KOPT-K1 (cell line): ENCODE results near the gene DYNC1I1.

ENCODE experiments used
- H3K27ac ChIP-seq: fragments of 200-600 bp; sonication (generic); 2 replicates; pipeline ENCODE4 v1.5.1; 2016; ENCODE audit warnings: antibody characterized with exemption, mild to moderate bottlenecking, low read depth, low read length; ENCODE audit not compliant: poor library complexity, severe bottlenecking
- H3K36me3 ChIP-seq: fragments of 200-600 bp; sonication (generic); 2 replicates; pipeline ENCODE4 v1.5.1; 2017; ENCODE audit warnings: antibody characterized with exemption, mild to moderate bottlenecking, low read length, moderate library complexity; ENCODE audit not compliant: insufficient read depth
- H3K9me3 ChIP-seq: fragments of 200-600 bp; sonication (generic); 2 replicates; pipeline ENCODE4 v1.5.1; 2017; ENCODE audit warnings: antibody characterized with exemption, low read length, mild to moderate bottlenecking; ENCODE audit not compliant: insufficient read depth, poor library complexity, severe bottlenecking

DYNC1I1 gene

DNA sequence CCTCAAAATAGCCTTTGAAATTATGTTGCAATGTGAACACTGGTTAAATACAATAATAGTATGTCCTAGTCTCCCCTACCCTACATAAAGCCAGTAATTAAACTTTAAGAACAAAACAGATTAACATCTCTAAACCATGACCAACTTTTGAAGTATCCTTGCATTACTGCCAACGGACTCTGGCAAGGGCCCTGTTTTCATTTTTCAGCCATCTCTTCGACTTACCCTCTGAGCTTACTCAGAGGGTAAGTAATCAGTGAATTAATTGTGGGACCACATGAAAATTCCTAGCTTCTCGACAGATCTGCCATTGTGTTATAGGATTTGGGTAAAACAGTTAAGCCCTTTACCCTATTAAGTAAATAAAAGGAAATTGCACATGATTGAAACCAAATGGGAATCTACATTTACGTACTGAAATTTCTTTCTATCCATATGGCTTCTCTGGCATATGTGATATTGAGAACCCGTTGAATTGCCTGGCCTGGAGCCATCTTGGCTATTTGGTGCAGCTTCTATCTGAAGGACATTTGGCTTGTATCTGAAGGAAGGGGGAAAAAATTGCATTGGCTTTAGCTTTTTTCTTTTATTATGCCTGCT, 39.6 kb downstream of the DYNC1I1 start:
- Histone ChIP-seq H3K9me3 (no peaks in the 10 kb centered on the region), H3K27ac (no peak overlapping the region), H3K36me3 (no peaks in the 10 kb centered on the region)

DNA sequence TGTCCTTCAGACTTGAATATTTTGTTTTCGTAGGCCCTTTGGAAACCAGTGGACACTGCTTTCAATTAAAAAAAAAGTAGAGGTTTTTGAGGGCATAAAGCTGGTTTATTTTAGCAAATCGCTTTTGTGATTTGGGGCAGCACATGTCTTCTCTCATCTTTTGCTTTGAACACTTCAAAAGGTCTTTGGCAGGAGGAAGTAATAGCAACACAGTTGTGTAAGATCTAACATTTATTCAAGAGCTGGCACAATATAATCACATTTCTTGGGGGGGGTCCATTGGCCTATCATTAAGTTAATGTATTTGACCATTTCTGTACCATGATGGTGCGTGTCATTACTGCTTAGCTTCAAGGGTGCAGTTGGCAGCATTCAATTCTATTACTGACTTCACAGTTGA, 42.4 kb downstream of the DYNC1I1 start:
- H3K27ac ChIP-seq = no peak overlapping the region
- no peaks in the 10 kb centered on the region for H3K36me3 ChIP-seq
- no peaks in the 10 kb centered on the region for H3K9me3 ChIP-seq

DNA sequence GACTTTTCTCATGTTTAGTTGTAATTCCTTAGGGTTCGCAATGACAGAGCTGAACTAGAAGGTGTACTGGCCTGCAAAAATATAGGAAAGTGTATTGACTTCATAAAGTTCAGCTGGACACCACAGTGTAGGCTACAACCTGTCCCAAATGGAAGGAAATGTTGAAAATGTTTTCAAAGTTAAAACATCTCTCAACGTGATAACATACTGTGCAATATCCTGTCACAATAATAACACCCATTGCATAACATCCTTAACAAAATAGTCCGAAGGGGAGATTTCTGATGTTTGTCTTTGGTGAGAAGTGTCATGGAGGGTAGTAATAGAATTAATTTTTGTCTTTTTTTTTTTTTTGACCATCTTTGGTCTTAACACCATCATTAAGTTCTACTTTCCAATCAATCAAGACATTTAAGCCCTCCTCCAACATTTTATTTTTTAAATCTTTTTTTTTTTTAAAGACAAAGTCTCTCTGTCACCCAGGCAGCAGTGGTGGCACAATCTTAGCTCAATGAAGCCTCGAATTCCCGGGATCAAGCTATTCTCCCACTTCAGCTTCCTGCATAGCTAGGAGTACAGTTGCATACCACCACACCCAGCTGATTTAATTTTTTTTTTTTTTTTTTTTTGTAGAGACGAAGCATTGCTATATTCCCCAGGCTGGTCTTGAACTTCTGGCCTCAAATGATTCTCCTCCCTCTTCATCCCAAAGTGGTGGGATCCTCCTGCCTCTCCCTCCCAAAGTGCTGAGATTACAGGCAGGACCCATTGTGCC, 45.7 kb downstream of the DYNC1I1 start:
- no peaks in the 10 kb centered on the region for H3K36me3 ChIP-seq
- no peaks in the 10 kb centered on the region for H3K9me3 ChIP-seq
- H3K27ac ChIP-seq = no peak overlapping the region

DNA sequence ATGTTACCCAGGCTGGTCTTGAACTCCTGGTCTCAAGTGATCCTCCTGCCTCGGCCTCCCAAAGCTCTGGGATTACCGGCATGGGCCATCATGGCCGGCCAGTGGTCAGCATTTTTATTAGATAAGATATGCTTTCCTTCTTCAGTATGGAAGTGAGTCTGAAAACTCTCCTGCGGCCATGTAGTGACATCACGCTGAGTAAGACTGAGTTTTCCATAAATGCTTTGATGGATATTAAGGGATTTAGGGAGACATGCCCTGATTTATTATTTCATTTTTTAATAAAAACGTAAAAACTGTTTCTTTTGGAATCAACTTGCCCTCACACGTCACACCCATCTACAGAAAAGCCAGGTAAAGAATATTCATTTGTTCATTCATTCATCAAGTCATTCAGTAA, 48.4 kb downstream of the DYNC1I1 start:
- Histone ChIP-seq H3K9me3 (no peaks in the 10 kb centered on the region), H3K36me3 (no peaks in the 10 kb centered on the region), H3K27ac (no peak overlapping the region)

DNA sequence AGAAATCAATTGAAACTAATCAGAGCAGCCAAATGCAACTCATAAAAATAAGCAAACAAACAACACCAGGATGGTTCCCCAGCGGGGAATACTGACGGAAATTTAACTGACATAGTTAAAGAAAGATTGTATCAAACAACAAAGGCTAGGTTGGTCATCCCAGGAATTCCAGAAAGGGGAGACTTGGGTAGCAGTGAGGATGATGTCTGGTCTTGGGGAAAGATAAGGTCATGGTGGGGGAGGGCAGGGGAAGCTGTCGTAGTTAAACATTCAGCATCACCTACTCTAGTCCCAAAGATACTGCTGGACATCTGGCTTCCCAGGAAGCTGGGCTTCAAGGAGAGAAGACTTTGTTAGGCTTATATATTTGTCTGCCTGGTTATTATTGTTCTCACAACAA, 50.4 kb downstream of the DYNC1I1 start:
- Histone ChIP-seq H3K9me3 (no peaks in the 10 kb centered on the region), H3K27ac (no peak overlapping the region), H3K36me3 (no peaks in the 10 kb centered on the region)

DNA sequence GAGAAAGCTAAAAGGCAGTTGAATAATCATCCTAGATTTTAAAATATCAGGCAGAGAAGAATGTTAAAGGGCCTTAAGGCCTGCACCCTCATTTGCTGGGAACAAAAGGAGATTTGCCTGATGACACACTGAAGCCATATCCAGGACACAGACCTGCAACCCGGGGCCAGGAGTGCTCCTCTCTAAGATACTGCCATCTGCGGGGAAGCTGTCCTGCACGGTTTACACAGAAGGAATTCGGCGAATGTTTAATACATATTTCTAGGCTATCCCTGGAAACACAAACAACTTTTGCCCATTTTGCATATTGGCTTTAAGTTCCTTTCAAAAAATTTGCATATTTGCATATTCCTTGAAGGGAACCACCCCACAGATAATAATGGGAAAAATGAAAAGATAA, 52.3 kb downstream of the DYNC1I1 start:
- Histone ChIP-seq H3K9me3 (no peaks in the 10 kb centered on the region), H3K27ac (no peak overlapping the region), H3K36me3 (no peaks in the 10 kb centered on the region)

DNA sequence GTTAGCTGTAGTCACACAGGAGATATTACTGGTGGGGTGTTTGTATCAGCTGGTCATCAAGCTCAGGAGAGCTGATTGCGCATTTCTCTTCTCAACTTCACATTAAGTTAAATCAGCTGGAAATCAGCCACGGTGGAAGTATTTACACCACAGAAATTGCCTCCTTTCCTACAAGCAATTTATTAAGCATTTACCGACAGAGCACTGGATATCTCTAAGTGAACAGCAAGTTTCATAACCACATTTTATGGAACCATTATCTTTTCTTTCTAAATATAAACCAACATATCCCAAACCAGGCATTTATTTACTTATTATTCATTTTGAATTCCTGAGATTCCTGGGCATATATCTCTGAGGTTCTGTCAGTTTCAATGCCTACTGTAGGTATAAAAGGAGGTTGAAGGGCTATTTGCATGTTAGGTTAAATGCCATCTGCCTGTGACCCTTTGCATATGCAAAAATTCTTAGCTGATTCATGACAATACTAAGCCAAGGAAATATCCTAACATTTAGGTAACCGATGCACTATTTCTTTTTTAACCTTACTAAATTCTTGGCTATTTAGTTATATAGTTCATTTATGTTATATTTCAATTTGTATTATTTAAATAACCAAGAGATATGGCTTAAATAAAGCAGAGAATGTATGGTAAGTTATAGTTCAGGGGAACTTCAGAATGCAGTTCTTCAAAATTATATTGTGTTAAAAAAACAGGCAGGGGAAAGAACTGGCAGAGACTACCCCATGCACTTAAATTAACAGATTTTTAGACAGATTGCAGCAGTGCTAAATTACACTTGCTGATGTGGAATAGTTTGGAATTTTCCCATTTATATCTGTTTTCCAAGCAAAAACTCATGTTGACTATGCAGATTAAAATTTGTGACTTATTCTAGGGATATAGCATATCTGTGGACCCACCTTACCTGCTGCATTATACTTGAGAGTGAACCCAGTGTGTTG, 56.8 kb downstream of the DYNC1I1 start:
- no peaks in the 10 kb centered on the region for H3K36me3 ChIP-seq
- H3K27ac ChIP-seq = no peak overlapping the region
- no peaks in the 10 kb centered on the region for H3K9me3 ChIP-seq

DNA sequence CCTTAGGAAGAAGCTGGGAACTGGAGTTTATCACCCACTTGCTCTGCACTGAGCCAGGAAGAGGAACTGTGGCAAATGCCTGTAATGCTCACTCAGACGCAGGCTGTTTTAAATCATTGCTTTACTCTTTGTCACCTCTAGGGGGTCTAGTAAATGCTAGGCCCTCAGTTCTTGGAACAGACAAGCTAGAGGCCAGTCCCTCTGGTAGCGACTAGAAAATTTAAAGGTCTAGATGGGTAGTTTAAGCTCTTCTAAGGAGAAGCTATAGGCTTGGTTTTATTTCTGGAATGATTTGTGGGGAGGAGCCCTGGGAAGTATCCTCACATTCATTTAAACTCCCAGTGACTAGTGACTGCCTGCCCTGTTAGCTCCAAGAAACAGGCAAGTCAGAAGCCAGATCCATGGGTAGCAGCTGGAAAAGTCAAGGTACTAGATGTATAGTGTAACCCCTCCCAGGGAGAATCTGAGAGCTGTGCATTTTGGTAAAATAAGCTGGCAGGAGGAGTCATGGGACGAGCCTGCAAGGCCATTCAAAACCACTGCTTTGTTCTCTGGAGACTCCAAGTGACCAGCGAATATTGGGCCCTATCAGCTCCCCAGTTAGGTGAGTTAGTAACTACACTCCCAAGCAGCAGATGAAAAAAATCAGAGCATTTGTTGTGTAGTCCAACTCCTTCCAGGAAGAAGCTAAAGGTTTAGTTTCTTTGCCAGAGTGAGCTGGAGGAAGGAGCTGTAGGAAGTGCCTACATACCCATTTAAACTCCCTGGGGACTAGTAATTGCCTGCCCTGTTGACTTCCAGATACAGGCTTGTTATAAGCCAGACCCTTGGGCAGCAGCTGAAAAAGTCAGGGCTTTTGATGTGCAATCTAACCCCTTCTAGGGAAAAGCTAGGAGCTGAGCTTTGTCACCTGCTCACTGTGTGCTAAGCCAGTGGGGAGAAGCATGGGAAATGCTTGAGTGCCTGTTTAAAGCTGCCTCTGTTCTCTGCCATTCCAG, 68.9 kb downstream of the DYNC1I1 start:
- H3K27ac ChIP-seq = no peak overlapping the region
- H3K36me3 ChIP-seq = no peaks in the 10 kb centered on the region
- H3K9me3 ChIP-seq = no peaks in the 10 kb centered on the region

DNA sequence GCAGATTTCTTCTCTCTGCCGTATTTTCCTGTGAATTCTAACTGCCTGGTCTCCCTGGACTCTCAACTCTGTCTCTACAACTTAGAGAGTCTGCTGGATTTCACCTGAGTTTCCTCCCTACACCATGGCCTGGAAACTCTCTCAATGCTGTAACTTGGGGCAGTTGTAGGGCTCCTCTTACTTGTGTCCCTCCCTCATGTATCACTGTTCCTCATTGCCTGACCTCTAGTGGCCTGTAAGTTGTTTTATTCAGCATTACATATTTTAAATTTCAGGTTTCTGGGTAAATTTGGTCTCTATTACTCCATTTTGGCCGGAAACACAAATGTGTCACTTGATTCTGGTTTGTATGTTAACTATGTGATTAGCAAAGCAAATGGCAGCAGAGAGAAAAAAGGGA, 70.9 kb downstream of the DYNC1I1 start:
- Histone ChIP-seq H3K9me3 (no peaks in the 10 kb centered on the region), H3K27ac (no peak overlapping the region), H3K36me3 (no peaks in the 10 kb centered on the region)

DNA sequence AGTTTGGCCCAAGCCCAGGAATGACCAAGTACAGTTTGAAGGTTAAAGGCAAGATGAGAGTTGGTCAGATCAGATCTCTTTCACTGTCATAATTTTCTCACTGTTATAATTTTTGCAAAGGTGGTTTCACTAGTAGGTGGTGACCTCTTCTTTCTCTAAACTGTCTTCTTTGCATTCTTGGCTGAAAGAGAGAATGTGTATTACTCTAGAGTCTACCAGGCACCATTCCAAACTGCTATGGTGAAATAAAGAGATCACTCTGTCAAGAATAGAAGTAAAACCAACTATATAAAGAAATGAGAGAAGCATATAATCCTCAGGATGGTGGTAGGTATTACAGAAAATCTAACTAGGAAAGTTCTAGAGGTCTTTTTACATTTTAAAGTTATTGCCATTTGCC, 72.7 kb downstream of the DYNC1I1 start:
- H3K27ac ChIP-seq = no peak overlapping the region

DNA sequence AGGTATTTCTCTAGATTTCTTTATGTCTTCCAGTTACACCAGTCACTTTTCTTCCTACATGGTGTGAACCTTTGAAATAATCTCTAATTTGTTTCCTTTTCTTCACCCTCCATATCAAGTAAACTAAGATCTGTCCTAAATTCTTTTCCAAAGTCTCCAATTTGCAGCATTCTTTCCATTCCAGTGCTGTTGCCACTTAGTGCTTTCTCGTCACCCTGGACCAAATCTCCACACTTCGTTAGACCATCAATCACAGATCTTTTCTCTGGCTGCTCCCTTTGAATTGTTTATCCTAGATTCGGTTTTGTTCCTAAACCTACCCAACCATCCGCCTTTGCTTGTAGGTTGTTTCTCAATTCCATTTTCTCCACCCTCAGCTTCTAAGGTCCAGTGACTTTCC, 74.7 kb downstream of the DYNC1I1 start:
- no peaks in the 10 kb centered on the region for H3K36me3 ChIP-seq
- H3K27ac ChIP-seq = no peak overlapping the region
- no peaks in the 10 kb centered on the region for H3K9me3 ChIP-seq

More for the DNA sequence above, 72.7 kb downstream of the DYNC1I1 start:
- H3K9me3 ChIP-seq = no peaks in the 10 kb centered on the region
- no peaks in the 10 kb centered on the region for H3K36me3 ChIP-seq

DNA sequence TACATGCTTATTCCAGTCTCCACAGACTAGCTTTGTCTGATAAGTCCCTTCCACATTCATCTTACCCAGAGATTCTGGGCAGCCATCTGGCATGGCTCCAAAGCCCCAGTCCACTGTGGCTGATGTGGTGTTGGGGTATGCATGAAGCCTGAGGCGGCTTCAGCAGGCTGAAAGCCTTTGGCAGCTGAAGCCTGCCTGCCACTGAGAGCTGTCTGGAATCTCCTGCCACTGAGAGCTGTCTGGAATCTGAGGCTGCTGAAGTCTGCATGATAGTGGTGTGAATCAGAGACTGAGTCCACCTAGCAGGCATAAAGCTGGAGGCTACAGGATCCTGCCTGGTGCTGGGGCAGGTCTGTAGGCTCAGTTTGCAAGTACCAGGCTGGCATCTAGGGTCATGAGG, 87.1 kb downstream of the DYNC1I1 start:
- H3K36me3 ChIP-seq = no peaks in the 10 kb centered on the region
- no peaks in the 10 kb centered on the region for H3K9me3 ChIP-seq
- no peak overlapping the region for H3K27ac ChIP-seq

DNA sequence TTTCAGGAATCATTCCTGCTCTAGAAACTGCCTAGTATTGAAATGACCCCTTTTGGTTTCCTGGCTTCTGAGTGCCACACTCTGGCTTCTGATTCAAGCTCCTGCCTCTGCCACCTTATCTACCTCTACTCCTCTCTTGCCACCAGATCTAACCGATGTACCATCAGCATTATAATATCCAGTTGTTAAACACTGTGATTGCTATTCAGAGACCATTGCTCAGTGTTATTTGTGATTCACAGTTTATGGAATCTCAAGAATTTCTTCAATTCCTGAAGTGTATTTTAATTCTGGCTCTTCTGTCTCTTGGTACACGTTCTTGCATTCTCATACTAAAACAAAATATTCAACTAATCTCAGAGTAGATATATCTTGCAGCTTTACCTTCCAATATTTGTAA, 88.7 kb downstream of the DYNC1I1 start:
- Histone ChIP-seq H3K36me3 (no peaks in the 10 kb centered on the region), H3K27ac (no peak overlapping the region), H3K9me3 (no peaks in the 10 kb centered on the region)

DNA sequence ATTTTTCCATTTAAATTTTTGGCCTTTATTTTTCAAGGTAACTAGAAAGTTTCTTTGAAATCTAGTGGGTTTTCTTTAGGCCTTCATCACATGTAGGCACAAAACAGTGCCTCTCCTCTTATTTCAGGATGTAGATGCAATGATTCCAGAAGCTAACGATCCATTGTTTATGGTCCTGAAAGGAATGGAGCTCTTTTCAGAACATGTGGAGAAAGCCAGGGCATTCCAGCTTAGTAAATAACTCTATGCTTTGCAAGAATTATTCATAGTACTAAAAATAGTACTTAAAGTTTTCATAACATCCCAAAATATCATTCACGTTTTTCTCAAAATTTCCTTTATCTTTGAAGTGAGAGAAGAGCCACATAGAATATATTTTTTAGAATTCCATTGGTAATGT, 91.3 kb downstream of the DYNC1I1 start:
- H3K36me3 ChIP-seq = no peaks in the 10 kb centered on the region
- H3K9me3 ChIP-seq = no peaks in the 10 kb centered on the region
- no peak overlapping the region for H3K27ac ChIP-seq
